ENCODE results near the gene OSBPL7.

Gene OSBPL7

GRCh38 chr17:47840001-47840741, 18.6 kb upstream of the OSBPL7 start:
- no peak for TF ChIP-seq CTCF (IDR thresholded peaks at IDR 0.05)

GRCh38 chr17:47839071-47839470, 17.5 kb upstream of the OSBPL7 start:
- no peak for TF ChIP-seq CTCF (IDR thresholded peaks at IDR 0.05)

- TF ChIP-seq CTCF (IDR thresholded peaks at IDR 0.05): no peak
These were observed 17.0 kb upstream of the OSBPL7 start for GRCh38 chr17:47838636-47839035.

GRCh38 chr17:47837401-47838039, 15.9 kb upstream of the OSBPL7 start:
- TF ChIP-seq CTCF (IDR thresholded peaks at IDR 0.05): no peak

- no peak for TF ChIP-seq CTCF (IDR thresholded peaks at IDR 0.05)
These were observed 15.0 kb upstream of the OSBPL7 start for GRCh38 chr17:47836601-47837000.

- TF ChIP-seq CTCF (IDR thresholded peaks at IDR 0.05): no peak
These were observed 13.2 kb upstream of the OSBPL7 start for GRCh38 chr17:47834756-47835155.

- TF ChIP-seq CTCF (IDR thresholded peaks at IDR 0.05): no peak
These were observed 10.3 kb upstream of the OSBPL7 start for GRCh38 chr17:47831934-47832327.
